Measurements from ENCODE around the gene KRT23.

GRCh38 chr17:40980117-40980516, 42.7 kb upstream of the KRT23 start:
- TF ChIP-seq SMC3 (IDR thresholded peaks at IDR 0.05; ENCODE audit: low read depth, low read length) (no peak), CHD1 (IDR thresholded peaks at IDR 0.05; ENCODE audit: low read depth, low read length) (no peak), CEBPB (IDR thresholded peaks at IDR 0.05; ENCODE audit: low read depth, low read length) (no peak), FOS (IDR thresholded peaks at IDR 0.05; ENCODE audit: low read depth, low read length) (no peak), RAD21 (IDR thresholded peaks at IDR 0.05; ENCODE audit: low read length) (no peak), POLR2A (IDR thresholded peaks at IDR 0.05; ENCODE audit: low read depth, low read length) (no peak), MXI1 (IDR thresholded peaks at IDR 0.05; ENCODE audit: borderline replicate concordance, low read depth, low read length) (no peak), RCOR1 (IDR thresholded peaks at IDR 0.05; ENCODE audit: insufficient replicate concordance, low read length) (no peak), MAFK (IDR thresholded peaks at IDR 0.05; ENCODE audit: low read depth, low read length) (no peak), NFE2L2 (IDR thresholded peaks at IDR 0.05; ENCODE audit: low read depth, low read length) (no peak)
- TF ChIP-seq, protein P1, sequence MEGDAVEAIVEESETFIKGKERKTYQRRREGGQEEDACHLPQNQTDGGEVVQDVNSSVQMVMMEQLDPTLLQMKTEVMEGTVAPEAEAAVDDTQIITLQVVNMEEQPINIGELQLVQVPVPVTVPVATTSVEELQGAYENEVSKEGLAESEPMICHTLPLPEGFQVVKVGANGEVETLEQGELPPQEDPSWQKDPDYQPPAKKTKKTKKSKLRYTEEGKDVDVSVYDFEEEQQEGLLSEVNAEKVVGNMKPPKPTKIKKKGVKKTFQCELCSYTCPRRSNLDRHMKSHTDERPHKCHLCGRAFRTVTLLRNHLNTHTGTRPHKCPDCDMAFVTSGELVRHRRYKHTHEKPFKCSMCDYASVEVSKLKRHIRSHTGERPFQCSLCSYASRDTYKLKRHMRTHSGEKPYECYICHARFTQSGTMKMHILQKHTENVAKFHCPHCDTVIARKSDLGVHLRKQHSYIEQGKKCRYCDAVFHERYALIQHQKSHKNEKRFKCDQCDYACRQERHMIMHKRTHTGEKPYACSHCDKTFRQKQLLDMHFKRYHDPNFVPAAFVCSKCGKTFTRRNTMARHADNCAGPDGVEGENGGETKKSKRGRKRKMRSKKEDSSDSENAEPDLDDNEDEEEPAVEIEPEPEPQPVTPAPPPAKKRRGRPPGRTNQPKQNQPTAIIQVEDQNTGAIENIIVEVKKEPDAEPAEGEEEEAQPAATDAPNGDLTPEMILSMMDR (conservative IDR thresholded peaks at IDR 0.05; ENCODE audit: low read depth, low read length): no peak
- TF ChIP-seq, protein P2, sequence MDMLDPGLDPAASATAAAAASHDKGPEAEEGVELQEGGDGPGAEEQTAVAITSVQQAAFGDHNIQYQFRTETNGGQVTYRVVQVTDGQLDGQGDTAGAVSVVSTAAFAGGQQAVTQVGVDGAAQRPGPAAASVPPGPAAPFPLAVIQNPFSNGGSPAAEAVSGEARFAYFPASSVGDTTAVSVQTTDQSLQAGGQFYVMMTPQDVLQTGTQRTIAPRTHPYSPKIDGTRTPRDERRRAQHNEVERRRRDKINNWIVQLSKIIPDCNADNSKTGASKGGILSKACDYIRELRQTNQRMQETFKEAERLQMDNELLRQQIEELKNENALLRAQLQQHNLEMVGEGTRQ (IDR thresholded peaks at IDR 0.05; ENCODE audit: low read depth, low read length): no peak

All from IMR-90 (cell line).